ENCODE data around the gene KCNMA1.

Gene KCNMA1

GRCh38 chr10:77386365-77386764 lies 251.2 kb downstream of the KCNMA1 start:
- DNase-seq: no peak

- no peak for DNase-seq
Measured at GRCh38 chr10:77385315-77385714, 252.3 kb downstream of the KCNMA1 start.

- no peak for DNase-seq
Measured at GRCh38 chr10:77383861-77384553, 253.6 kb downstream of the KCNMA1 start.

GRCh38 chr10:77381750-77382149 lies 255.9 kb downstream of the KCNMA1 start:
- no peak for DNase-seq

- DNase-seq: no peak
Measured at GRCh38 chr10:77380723-77381122, 256.9 kb downstream of the KCNMA1 start.

- DNase-seq: no peak
Measured at GRCh38 chr10:77380191-77380590, 257.4 kb downstream of the KCNMA1 start.

- DNase-seq: no peak
Measured at GRCh38 chr10:77378366-77379349, 258.9 kb downstream of the KCNMA1 start.

- no peak for DNase-seq
Measured at GRCh38 chr10:77377678-77378352, 259.8 kb downstream of the KCNMA1 start.

- no peak for DNase-seq
Measured at GRCh38 chr10:77377034-77377433, 260.6 kb downstream of the KCNMA1 start.

GRCh38 chr10:77374189-77374656 lies 263.4 kb downstream of the KCNMA1 start:
- no peak for DNase-seq

GRCh38 chr10:77371848-77372799 lies 265.5 kb downstream of the KCNMA1 start:
- no peak for DNase-seq

- no peak for DNase-seq
Measured at GRCh38 chr10:77371421-77371820, 266.2 kb downstream of the KCNMA1 start.

- no peak for DNase-seq
Measured at GRCh38 chr10:77368006-77368405, 269.6 kb downstream of the KCNMA1 start.

GRCh38 chr10:77363210-77363609 lies 274.4 kb downstream of the KCNMA1 start:
- no peak for DNase-seq

GRCh38 chr10:77361831-77362230 lies 275.8 kb downstream of the KCNMA1 start:
- DNase-seq: no peak

GRCh38 chr10:77361426-77361825 lies 276.2 kb downstream of the KCNMA1 start:
- DNase-seq: no peak

- no peak for DNase-seq
Measured at GRCh38 chr10:77360835-77361234, 276.8 kb downstream of the KCNMA1 start.

- DNase-seq: no peak
Measured at GRCh38 chr10:77359950-77360520, 277.6 kb downstream of the KCNMA1 start.

GRCh38 chr10:77359287-77359691 lies 278.3 kb downstream of the KCNMA1 start:
- no peak for DNase-seq

- DNase-seq: no peak
Measured at GRCh38 chr10:77358656-77359055, 279.0 kb downstream of the KCNMA1 start.

- no peak for DNase-seq
Measured at GRCh38 chr10:77357611-77358310, 279.8 kb downstream of the KCNMA1 start.

Data from NCI-H526 treated with DMSO at 0.1 percent for 48 hours (cell line).